ENCODE results near the gene OSBPL2. TPM values are rescaled to one million over a fixed set of nuclear protein-coding genes. Genes with fewer than 3 reads are reported as not detected.

OSBPL2 gene
- polyA plus RNA-seq, 1 experiment: 20.5 TPM

DNA sequence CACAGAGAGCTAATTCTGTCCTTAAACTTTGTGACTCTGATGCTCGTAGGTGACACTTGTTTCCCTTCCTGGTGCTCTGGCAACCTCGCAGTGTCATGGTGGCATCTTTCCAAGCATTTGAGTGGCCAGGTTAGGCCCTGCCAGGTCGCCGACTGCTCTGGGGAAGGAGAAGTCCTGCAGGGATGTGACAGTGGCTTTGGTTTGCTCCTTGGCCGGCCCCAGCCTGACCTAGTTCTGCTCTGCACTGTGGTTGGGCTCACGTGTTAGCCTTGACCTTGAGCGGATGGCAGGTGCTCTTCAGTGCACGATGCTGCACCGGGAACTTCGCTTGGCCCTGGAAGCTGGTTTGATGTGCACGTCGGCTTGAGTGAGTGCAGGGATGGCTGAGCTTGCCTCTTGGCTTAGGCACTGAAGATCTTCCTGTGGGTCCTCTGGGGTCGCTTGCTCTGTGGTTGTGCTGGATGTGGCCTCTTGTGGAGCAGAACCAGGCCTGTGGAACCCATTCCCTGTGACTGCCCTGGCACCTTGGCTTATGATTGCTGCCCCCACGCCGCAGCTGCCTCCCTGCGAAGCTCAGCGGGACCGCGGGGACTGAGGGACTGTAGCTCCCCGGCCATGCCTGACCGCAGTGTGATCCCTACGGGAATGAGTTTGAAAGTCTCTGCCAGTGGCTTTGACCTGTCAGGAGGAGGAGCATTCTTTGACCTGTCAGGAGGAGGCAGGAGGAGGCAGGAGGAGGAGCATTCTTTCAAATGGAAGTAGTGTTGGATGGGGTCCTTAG is 8.7 kb downstream of the OSBPL2 start:
- CTCF ChIA-PET: interaction anchor here (0.6 kb wide), 1 partner anchor 11 kb away, joined by 3 read pairs; no protein-coding TSS in a partner anchor
- TF ChIP-seq, protein P1, sequence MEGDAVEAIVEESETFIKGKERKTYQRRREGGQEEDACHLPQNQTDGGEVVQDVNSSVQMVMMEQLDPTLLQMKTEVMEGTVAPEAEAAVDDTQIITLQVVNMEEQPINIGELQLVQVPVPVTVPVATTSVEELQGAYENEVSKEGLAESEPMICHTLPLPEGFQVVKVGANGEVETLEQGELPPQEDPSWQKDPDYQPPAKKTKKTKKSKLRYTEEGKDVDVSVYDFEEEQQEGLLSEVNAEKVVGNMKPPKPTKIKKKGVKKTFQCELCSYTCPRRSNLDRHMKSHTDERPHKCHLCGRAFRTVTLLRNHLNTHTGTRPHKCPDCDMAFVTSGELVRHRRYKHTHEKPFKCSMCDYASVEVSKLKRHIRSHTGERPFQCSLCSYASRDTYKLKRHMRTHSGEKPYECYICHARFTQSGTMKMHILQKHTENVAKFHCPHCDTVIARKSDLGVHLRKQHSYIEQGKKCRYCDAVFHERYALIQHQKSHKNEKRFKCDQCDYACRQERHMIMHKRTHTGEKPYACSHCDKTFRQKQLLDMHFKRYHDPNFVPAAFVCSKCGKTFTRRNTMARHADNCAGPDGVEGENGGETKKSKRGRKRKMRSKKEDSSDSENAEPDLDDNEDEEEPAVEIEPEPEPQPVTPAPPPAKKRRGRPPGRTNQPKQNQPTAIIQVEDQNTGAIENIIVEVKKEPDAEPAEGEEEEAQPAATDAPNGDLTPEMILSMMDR (IDR thresholded peaks at IDR 0.05; ENCODE audit: insufficient read depth, low read depth, low read length): no peak

DNA sequence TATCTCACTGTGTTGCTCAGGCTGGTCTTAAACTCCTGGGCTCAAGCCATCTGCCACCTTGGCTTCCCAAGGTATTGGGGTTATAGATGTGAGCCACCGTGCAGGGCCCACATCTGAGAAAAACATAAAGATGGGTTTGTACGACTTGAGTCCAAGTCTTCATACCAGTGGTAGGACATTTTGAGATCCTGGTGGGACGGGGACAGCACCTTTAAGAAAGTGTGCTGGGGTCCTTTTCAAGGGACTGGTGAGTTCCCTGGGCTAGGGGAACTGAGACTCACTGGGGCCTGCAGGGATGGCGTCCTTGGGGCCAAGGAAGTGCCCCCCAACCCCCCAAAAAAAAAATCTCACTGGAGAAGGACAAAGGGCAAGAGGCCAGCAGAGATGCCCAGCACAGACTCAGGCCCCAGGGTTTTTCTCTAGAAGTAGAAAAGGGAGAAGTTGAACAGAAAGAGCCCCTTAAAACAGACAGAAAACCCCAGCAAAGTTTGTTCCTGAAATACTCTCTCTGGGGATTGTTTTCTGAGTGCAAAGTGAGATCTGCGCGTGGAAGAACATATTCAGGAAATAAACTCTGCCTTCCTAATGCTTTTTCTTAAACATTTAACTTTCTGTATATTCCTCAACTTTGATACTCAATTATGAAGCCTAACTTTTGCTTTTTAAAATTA is 10.7 kb downstream of the OSBPL2 start:
- no peaks in the 10 kb centered on the region for H3K27me3 ChIP-seq (ENCODE audit: control insufficient read depth, insufficient read depth, low read length)
- no peak overlapping the region for H3K4me3 ChIP-seq (ENCODE audit: low read depth, low read length)
- H3K36me3 ChIP-seq (ENCODE audit: control insufficient read depth, insufficient read depth, low read length): peaks cover 3% of the 10 kb centered on the region; the same call in 1 of the 2 replicates
- ChIA-PET POLR2A (no interaction called here), CTCF (no interaction called here)
- TF ChIP-seq, protein P1 (IDR thresholded peaks at IDR 0.05; ENCODE audit: insufficient read depth, low read depth, low read length): no peak
- no peak for DNase-seq (ENCODE audit: low read depth)

More for the DNA sequence above, 8.7 kb downstream of the OSBPL2 start:
- Histone ChIP-seq H3K27me3 (ENCODE audit: control insufficient read depth, insufficient read depth, low read length) (no peaks in the 10 kb centered on the region), H3K36me3 (ENCODE audit: control insufficient read depth, insufficient read depth, low read length) (peaks cover 2% of the 10 kb centered on the region; the same call in 1 of the 2 replicates), H3K4me3 (ENCODE audit: low read depth, low read length) (no peak overlapping the region)
- no peak for DNase-seq (ENCODE audit: low read depth)
- POLR2A ChIA-PET: no interaction called here

DNA sequence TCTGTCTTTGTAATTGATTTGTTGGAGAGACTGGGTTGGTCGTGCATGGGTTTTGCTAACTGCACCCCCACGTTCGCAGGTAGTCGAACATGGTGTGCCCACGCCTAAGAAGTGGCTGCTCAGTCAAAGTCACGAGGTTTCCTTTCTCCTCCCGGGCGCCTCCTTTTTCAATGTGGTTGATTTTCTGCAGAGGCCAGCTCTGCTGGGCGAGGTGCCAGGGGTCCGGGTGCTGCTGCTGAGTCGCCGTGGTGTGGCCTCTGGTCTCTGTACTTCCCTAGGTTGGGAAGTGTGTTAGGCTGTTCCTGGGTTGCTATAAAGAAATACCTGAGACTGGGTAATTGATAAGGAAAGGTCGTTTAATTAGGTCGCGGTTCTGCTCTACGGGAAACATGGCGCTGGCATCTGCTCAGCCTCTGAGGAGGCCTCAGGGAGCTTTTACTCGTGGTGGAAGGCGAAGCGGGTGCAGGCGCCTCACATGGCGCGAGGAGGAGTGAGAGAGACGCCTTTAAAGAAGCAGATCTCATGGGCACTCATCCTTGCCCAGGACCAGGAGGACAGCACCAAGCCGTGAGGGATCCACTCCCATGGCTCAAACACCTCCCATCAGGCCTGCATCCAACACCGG is 14.1 kb downstream of the OSBPL2 start:
- Histone ChIP-seq H3K36me3 (ENCODE audit: control insufficient read depth, insufficient read depth, low read length) (peaks cover 11% of the 10 kb centered on the region), H3K27me3 (ENCODE audit: control insufficient read depth, insufficient read depth, low read length) (no peaks in the 10 kb centered on the region), H3K4me3 (ENCODE audit: low read depth, low read length) (no peak overlapping the region)
- ChIA-PET POLR2A (no interaction called here), CTCF (no interaction called here)
- TF ChIP-seq, protein P1 (IDR thresholded peaks at IDR 0.05; ENCODE audit: insufficient read depth, low read depth, low read length): no peak
- no peak for DNase-seq (ENCODE audit: low read depth)

DNA sequence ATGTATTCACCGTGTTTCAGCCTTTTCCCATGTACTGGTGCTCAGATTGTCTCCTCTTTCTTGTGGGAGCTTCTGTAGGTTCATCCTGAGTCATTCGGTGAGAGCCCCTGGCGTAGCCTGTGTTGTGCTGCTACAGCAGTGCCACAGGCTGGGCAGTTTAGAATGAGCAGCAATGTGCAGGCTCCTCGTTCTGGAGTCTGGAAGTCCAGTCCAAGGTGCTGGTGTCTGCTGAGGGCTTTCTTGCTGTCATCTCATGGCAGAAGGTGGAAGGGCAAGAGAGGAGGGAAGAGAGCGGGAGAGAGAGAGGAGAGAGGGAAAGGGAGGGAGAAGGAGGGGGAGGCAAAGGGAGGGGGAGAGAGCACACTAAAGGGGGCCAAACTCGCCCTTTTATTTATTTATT is 15.1 kb downstream of the OSBPL2 start:
- TF ChIP-seq, protein P1 (IDR thresholded peaks at IDR 0.05; ENCODE audit: insufficient read depth, low read depth, low read length): no peak
- Histone ChIP-seq H3K36me3 (ENCODE audit: control insufficient read depth, insufficient read depth, low read length) (peaks cover 11% of the 10 kb centered on the region), H3K27me3 (ENCODE audit: control insufficient read depth, insufficient read depth, low read length) (no peaks in the 10 kb centered on the region), H3K4me3 (ENCODE audit: low read depth, low read length) (no peak overlapping the region)
- no peak for DNase-seq (ENCODE audit: low read depth)
- POLR2A ChIA-PET: no interaction called here
- CTCF ChIA-PET: no interaction called here
